GM23248 (cell line): ENCODE results near the gene ALDH7A1. TPM values are rescaled to one million over a fixed set of nuclear protein-coding genes. Genes with fewer than 3 reads are reported as not detected.

Experiments used
- DNase-seq: peaks from one replicate; pipeline ENCODE4 v3.0.0-alpha.2; 2015
- H2AFZ ChIP-seq: fragments of 200-600 bp; sonication (generic); 2 replicates; pipeline ENCODE4 v1.6.1; 2016; ENCODE audit warnings: antibody characterized with exemption
- H3F3A ChIP-seq: fragments of 200-600 bp; sonication (generic); 2 replicates; pipeline ENCODE4 v1.6.1; 2016; ENCODE audit warnings: mild to moderate bottlenecking, antibody characterized with exemption, mixed run types; ENCODE audit not compliant: insufficient read depth
- H3K27ac ChIP-seq: fragments of 200-600 bp; sonication (generic); 2 replicates; pipeline ENCODE4 v1.5.1; 2016; ENCODE audit warnings: mild to moderate bottlenecking
- H3K27me3 ChIP-seq: fragments of 200-600 bp; sonication (generic); replicated peaks from 2 replicates; pipeline ENCODE4 v1.6.1; 2016; ENCODE audit warnings: mild to moderate bottlenecking; ENCODE audit not compliant: insufficient read depth
- H3K36me3 ChIP-seq: fragments of 200-600 bp; sonication (generic); 2 replicates; pipeline ENCODE4 v1.6.1; 2016; ENCODE audit warnings: low read depth, mild to moderate bottlenecking
- H3K4me1 ChIP-seq: fragments of 200-600 bp; sonication (generic); 2 replicates; pipeline ENCODE4 v1.6.1; 2016; ENCODE audit warnings: mild to moderate bottlenecking; ENCODE audit not compliant: insufficient read depth
- H3K4me2 ChIP-seq: fragments of 200-600 bp; sonication (generic); one replicate; pipeline ENCODE4 v1.6.1; 2016; ENCODE audit warnings: mild to moderate bottlenecking; ENCODE audit not compliant: unreplicated experiment
- H3K4me3 ChIP-seq: fragments of 200-600 bp; sonication (generic); 2 replicates; pipeline ENCODE4 v1.5.1; 2016; ENCODE audit warnings: mild to moderate bottlenecking
- H3K79me2 ChIP-seq: fragments of 200-600 bp; sonication (generic); 2 replicates; pipeline ENCODE4 v1.6.1; 2016; ENCODE audit warnings: mild to moderate bottlenecking; ENCODE audit not compliant: insufficient read depth
- H3K9ac ChIP-seq: fragments of 200-600 bp; sonication (generic); 2 replicates; pipeline ENCODE4 v1.6.1; 2016; ENCODE audit warnings: mild to moderate bottlenecking
- H3K9me2 ChIP-seq: fragments of 200-600 bp; sonication (generic); 2 replicates; pipeline ENCODE4 v1.6.1; 2016; ENCODE audit warnings: mixed run types, mild to moderate bottlenecking, moderate library complexity; ENCODE audit not compliant: insufficient read depth
- H3K9me3 ChIP-seq: fragments of 200-600 bp; sonication (generic); one replicate; pipeline ENCODE4 v1.6.1; 2017; ENCODE audit warnings: low read depth
- H4K20me1 ChIP-seq: fragments of 200-600 bp; sonication (generic); 2 replicates; pipeline ENCODE4 v1.6.0; 2016; ENCODE audit not compliant: insufficient read depth
- EZH2 ChIP-seq: fragments of 200-600 bp; sonication (generic); IDR thresholded peaks from 2 replicates; pipeline ENCODE4 v1.6.1; 2018; ENCODE audit warnings: antibody characterized with exemption, mild to moderate bottlenecking; ENCODE audit not compliant: insufficient read depth, poor library complexity, severe bottlenecking
- EZH2phosphoT487 ChIP-seq: fragments of 200-600 bp; sonication (generic); IDR thresholded peaks from 2 replicates; pipeline ENCODE4 v1.6.1; 2018; ENCODE audit warnings: antibody characterized with exemption, moderate library complexity, mild to moderate bottlenecking, low read depth; ENCODE audit not compliant: insufficient read depth
- WGBS, 2 experiments: methylation state at CpG; one replicate each; pipeline ENCODE4 v1.1.6; 2015 to 2017; ENCODE audit warnings: low lambda C conversion rate in 2 of 2, low coverage in 1 of 2; ENCODE audit errors: missing lambda C conversion rate in 2 of 2; 5-methylcytosine and 5-hydroxymethylcytosine counted together
- in situ Hi-C: fragments of 300-500 bp; cut with MboI; formaldehyde crosslinking; loops from 2 replicates; pipeline ENCODE4 v1.15.0; 2020
- polyA plus RNA-seq: library from polyadenylated mRNA; unstranded; fragments of >200 nt; fragmentation: Nextera tagmentation; extraction: Ambion mirVana; gene quantifications from 2 replicates; pipeline ENCODE4 v1.2.1, GENCODE V29; 2016
- total RNA-seq: library from RNA; depleted of rRNA; stranded (reverse); fragments of >200 nt; shearing (Covaris generic); gene quantifications from 2 replicates; pipeline ENCODE4 v1.2.3, GENCODE V29; 2014

The ALDH7A1 gene
- total and polyA plus RNA-seq, 2 experiments from 2014 or later = 41.3 to 108 TPM

GRCh38 chr5:126536874-126537273, 58.1 kb downstream of the ALDH7A1 start:
- Histone ChIP-seq H4K20me1 (no peaks in the 10 kb centered on the region), H3K4me2 (no peak overlapping the region), H3K4me1 (peaks cover 3% of the 10 kb centered on the region; the same call in 1 of the 2 replicates), H3F3A (no peaks in the 10 kb centered on the region), H3K9ac (no peak overlapping the region), H3K4me3 (no peak overlapping the region), H3K27me3 (no peaks in the 10 kb centered on the region), H3K9me2 (no peaks in the 10 kb centered on the region), H3K27ac (no peak overlapping the region), H3K9me3 (no peaks in the 10 kb centered on the region), H3K36me3 (no peaks in the 10 kb centered on the region), H2AFZ (no peak overlapping the region), H3K79me2 (no peaks in the 10 kb centered on the region)
- TF ChIP-seq EZH2phosphoT487 = no peak
- TF ChIP-seq EZH2 = no peak
- in situ Hi-C loops = loop anchor here (5.0 to 25.0 kb wide), 2 partner anchors 195 to 525 kb away; no protein-coding TSS in a partner anchor
- no peak for DNase-seq
- WGBS, 2 experiments = 54 to 58% methylated on average over 3 of the region's 3 CpGs

DNA sequence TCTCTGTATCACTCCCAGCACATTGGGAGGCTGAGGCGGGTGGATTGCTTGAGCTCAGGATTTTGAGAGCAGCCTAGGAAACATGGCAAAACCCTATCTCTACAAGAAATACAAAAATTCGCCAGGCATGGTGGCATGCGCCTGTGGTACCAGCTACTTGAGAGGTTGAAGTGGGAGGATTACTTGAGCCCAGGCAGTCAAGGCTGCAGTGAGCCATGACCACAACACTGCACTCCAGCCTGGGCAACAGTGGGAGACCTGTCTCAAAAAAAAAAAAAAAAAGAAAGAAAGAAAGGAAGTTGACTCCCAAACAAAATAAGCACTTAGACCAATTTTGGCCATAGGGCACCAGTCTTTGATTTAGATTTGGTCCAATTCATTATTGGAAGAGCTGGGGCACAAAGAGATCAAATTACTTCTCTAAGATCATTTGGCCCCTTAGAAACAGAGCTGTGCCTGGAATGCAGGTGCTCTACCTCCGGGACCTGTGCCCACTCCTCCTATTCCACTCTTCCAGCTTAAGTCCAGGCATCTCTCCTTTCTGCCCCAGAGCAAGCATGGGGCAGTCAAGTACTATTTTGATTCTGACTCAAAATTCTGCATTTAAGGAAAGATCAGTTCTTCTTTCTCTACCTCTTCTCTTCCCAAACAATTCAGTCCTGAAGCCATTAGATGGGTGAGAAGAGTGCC, 59.0 kb downstream of the ALDH7A1 start:
- 87 to 88% methylated on average over 4 of the region's 4 CpGs for WGBS, 2 experiments
- H3K27ac ChIP-seq = no peak overlapping the region

DNA sequence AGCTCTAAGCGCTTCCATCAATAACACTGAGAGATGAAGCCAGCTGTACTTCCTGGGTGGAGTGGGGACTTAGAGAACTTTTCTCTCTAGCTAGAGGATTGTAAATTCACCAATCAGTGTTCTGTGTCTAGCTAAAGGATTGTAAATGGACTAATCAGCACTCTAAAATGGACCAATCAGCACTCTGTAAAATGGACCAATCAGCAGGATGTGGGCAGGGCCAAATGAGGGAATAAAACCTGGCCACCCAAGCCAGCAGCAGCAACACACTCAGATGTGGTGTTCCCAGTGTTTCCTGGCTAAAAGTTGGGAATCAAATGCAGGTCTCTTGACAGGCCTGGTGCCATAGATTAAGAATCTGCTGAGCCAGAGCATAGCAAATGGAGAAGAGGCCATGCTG, 60.5 kb downstream of the ALDH7A1 start:
- Histone ChIP-seq H3K27ac (no peak overlapping the region), H2AFZ (no peak overlapping the region), H3K4me3 (no peak overlapping the region), H3K79me2 (no peaks in the 10 kb centered on the region), H3K4me1 (peaks cover 3% of the 10 kb centered on the region; the same call in 1 of the 2 replicates), H3K9ac (no peak overlapping the region), H3K9me3 (no peaks in the 10 kb centered on the region), H4K20me1 (no peaks in the 10 kb centered on the region), H3K4me2 (no peak overlapping the region), H3F3A (no peaks in the 10 kb centered on the region), H3K9me2 (no peaks in the 10 kb centered on the region), H3K36me3 (no peaks in the 10 kb centered on the region), H3K27me3 (no peaks in the 10 kb centered on the region)
- in situ Hi-C loops = loop anchor here (25.0 kb wide), 1 partner anchor 522 kb away; no protein-coding TSS in a partner anchor
- no peak for DNase-seq
- WGBS, 2 experiments = 90 to 100% methylated on average over 1 of the region's 1 CpG
- TF ChIP-seq EZH2phosphoT487 (no peak), EZH2 (no peak)

More for the DNA sequence above, 59.0 kb downstream of the ALDH7A1 start:
- Histone ChIP-seq H3K4me1 (peaks cover 3% of the 10 kb centered on the region; the same call in 1 of the 2 replicates), H3F3A (no peaks in the 10 kb centered on the region), H3K9ac (no peak overlapping the region), H3K4me3 (no peak overlapping the region), H3K9me2 (no peaks in the 10 kb centered on the region), H3K79me2 (no peaks in the 10 kb centered on the region), H4K20me1 (no peaks in the 10 kb centered on the region), H3K27me3 (no peaks in the 10 kb centered on the region), H2AFZ (no peak overlapping the region), H3K4me2 (no peak overlapping the region), H3K9me3 (no peaks in the 10 kb centered on the region), H3K36me3 (no peaks in the 10 kb centered on the region)
- no peak for TF ChIP-seq EZH2
- no peak for TF ChIP-seq EZH2phosphoT487
- in situ Hi-C loops = loop anchor here (5.0 to 25.0 kb wide), 2 partner anchors 194 to 524 kb away; no protein-coding TSS in a partner anchor
- no peak for DNase-seq

DNA sequence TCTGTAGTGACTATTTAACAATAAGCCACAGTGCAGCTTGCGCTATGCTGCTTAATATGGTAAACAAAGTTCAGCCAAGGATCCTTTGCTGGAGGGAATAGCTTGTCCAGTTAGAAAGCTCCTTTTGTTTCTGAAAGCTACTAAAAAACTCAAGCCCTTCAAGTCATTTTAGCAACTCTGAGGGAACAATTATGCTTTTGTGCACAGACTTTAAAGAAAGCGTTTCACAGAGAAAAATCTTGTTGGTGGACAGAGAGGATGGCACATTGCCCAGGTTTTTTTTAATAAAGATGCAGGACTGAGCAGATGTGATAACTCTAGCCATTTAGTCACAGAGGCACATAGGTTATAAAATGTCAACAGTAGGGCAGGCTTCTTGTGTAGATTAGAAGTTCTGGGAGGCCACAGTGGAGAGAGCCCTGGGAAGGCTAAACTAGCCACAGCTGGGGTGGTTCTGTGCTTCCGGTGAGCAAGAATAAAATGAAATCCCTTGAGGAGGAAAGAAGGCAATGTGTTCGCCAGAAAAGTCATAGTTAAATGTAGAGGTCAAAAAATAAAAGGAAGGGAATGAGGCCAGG, 63.4 kb downstream of the ALDH7A1 start:
- in situ Hi-C loops = loop anchor here (25.0 kb wide), 1 partner anchor 519 kb away; no protein-coding TSS in a partner anchor
- no peak overlapping the region for H3K4me3 ChIP-seq
- TF ChIP-seq EZH2phosphoT487 = no peak
- TF ChIP-seq EZH2 = no peak
- DNase-seq = peak; percentile 15
- H3K9me3 ChIP-seq = no peaks in the 10 kb centered on the region
- H3K9me2 ChIP-seq = no peaks in the 10 kb centered on the region
- H3K9ac ChIP-seq = no peak overlapping the region
- H3K4me2 ChIP-seq = no peak overlapping the region
- no peaks in the 10 kb centered on the region for H4K20me1 ChIP-seq
- no peaks in the 10 kb centered on the region for H3K79me2 ChIP-seq
- H3K27me3 ChIP-seq = no peaks in the 10 kb centered on the region
- H3F3A ChIP-seq = no peaks in the 10 kb centered on the region
- H2AFZ ChIP-seq = no peak overlapping the region
- no peak overlapping the region for H3K27ac ChIP-seq
- WGBS, 2 experiments = 61 to 66% methylated on average over 4 of the region's 4 CpGs
- no peaks in the 10 kb centered on the region for H3K36me3 ChIP-seq
- peaks cover 9% of the 10 kb centered on the region; the same call in 1 of the 2 replicates for H3K4me1 ChIP-seq
